H9 (cell line): Measurements from ENCODE around the gene CDC14C. TPM values are rescaled to one million over a fixed set of nuclear protein-coding genes. Genes with fewer than 3 reads are reported as not detected.

Experiments
- DNase-seq: peaks from one replicate; pipeline ENCODE4 v3.0.0-alpha.2; 2017
- H2AFZ ChIP-seq: one replicate; pipeline ENCODE4 v1.6.1; 2013; ENCODE audit warnings: mild to moderate bottlenecking, low read length, control low read depth, moderate library complexity
- H2AK5ac ChIP-seq: 2 replicates; pipeline ENCODE4 v1.6.1; 2013; ENCODE audit warnings: low read length, control low read depth, mixed read lengths; ENCODE audit not compliant: insufficient read length
- H2BK120ac ChIP-seq: one replicate; pipeline ENCODE4 v1.6.1; 2013; ENCODE audit warnings: low read depth, mild to moderate bottlenecking, low read length, control low read depth, inconsistent platforms; ENCODE audit not compliant: poor library complexity, severe bottlenecking
- H2BK12ac ChIP-seq: 2 replicates; pipeline ENCODE4 v1.6.1; 2013; ENCODE audit warnings: low read length, control low read depth, mixed read lengths, low read depth; ENCODE audit not compliant: insufficient read length
- H2BK15ac ChIP-seq: 2 replicates; pipeline ENCODE4 v1.6.1; 2013; ENCODE audit warnings: low read depth, low read length, control low read depth
- H2BK20ac ChIP-seq: one replicate; pipeline ENCODE4 v1.6.1; 2013; ENCODE audit warnings: low read depth, mild to moderate bottlenecking, low read length, control low read depth, inconsistent platforms; ENCODE audit not compliant: poor library complexity, severe bottlenecking
- H2BK5ac ChIP-seq: 2 replicates; pipeline ENCODE4 v1.6.1; 2013; ENCODE audit warnings: low read length, control low read depth, mixed read lengths; ENCODE audit not compliant: insufficient read length
- H3K14ac ChIP-seq: 2 replicates; pipeline ENCODE4 v1.6.1; 2013; ENCODE audit warnings: low read length, control low read depth; ENCODE audit not compliant: insufficient read depth
- H3K18ac ChIP-seq: 2 replicates; pipeline ENCODE4 v1.6.1; 2013; ENCODE audit warnings: low read depth, mild to moderate bottlenecking, mixed read lengths, low read length, control low read depth; ENCODE audit not compliant: insufficient read length
- H3K23ac ChIP-seq: 2 replicates; pipeline ENCODE4 v1.6.1; 2013; ENCODE audit warnings: low read length, control low read depth, mixed read lengths, low read depth; ENCODE audit not compliant: insufficient read length
- H3K23me2 ChIP-seq: 2 replicates; pipeline ENCODE4 v1.6.1; 2013; ENCODE audit warnings: low read depth, mild to moderate bottlenecking, mixed read lengths, low read length, control low read depth; ENCODE audit not compliant: insufficient read length, poor library complexity, severe bottlenecking
- H3K27ac ChIP-seq: 2 replicates; pipeline ENCODE4 v1.5.1; 2013; ENCODE audit warnings: low read length, control low read depth, mixed read lengths, low read depth; ENCODE audit not compliant: insufficient read length
- H3K27me3 ChIP-seq: 2 replicates; pipeline ENCODE4 v1.6.1; 2013; ENCODE audit warnings: low read length, control low read depth, inconsistent platforms; ENCODE audit not compliant: insufficient read depth
- H3K4ac ChIP-seq: 2 replicates; pipeline ENCODE4 v1.6.1; 2013; ENCODE audit warnings: low read depth, mild to moderate bottlenecking, control low read depth, inconsistent platforms, low read length, moderate library complexity
- H3K4me1 ChIP-seq: 2 replicates; pipeline ENCODE4 v1.6.1; 2013; ENCODE audit warnings: low read length, control low read depth, inconsistent platforms; ENCODE audit not compliant: insufficient read depth
- H3K4me2 ChIP-seq: 2 replicates; pipeline ENCODE4 v1.6.1; 2013; ENCODE audit warnings: low read length, control low read depth, mixed read lengths; ENCODE audit not compliant: insufficient read length, insufficient read depth
- H3K56ac ChIP-seq: 2 replicates; pipeline ENCODE4 v1.6.1; 2013; ENCODE audit warnings: low read depth, mild to moderate bottlenecking, mixed read lengths, low read length, control low read depth; ENCODE audit not compliant: insufficient read length
- H3K79me1 ChIP-seq: 2 replicates; pipeline ENCODE4 v1.6.1; 2013; ENCODE audit warnings: low read depth, mild to moderate bottlenecking, moderate library complexity, low read length, control low read depth, inconsistent platforms; ENCODE audit not compliant: insufficient read depth, poor library complexity, severe bottlenecking
- H3K79me2 ChIP-seq: 2 replicates; pipeline ENCODE4 v1.6.1; 2013; ENCODE audit warnings: low read length, control low read depth, inconsistent platforms; ENCODE audit not compliant: insufficient read depth
- H3K9ac ChIP-seq: 2 replicates; pipeline ENCODE4 v1.6.1; 2013; ENCODE audit warnings: low read length, control low read depth, mixed read lengths; ENCODE audit not compliant: insufficient read length; ENCODE audit errors: extremely low read depth
- H3K9me3 ChIP-seq: one replicate; pipeline ENCODE4 v1.6.1; 2013; ENCODE audit warnings: low read depth, low read length, inconsistent platforms; ENCODE audit not compliant: control insufficient read depth
- H3T11ph ChIP-seq: one replicate; pipeline ENCODE4 v1.6.1; 2013; ENCODE audit warnings: mild to moderate bottlenecking, low read length, control low read depth, inconsistent platforms
- H4K20me1 ChIP-seq: one replicate; pipeline ENCODE4 v1.6.1; 2013; ENCODE audit not compliant: control insufficient read depth, insufficient read length, insufficient read depth
- H4K5ac ChIP-seq: 2 replicates; pipeline ENCODE4 v1.6.1; 2013; ENCODE audit warnings: low read depth, mild to moderate bottlenecking, mixed read lengths, low read length, control low read depth; ENCODE audit not compliant: insufficient read length
- H4K8ac ChIP-seq: replicated peaks from 2 replicates; pipeline ENCODE4 v1.6.1; 2013; ENCODE audit warnings: low read length, control low read depth, mixed read lengths, low read depth; ENCODE audit not compliant: insufficient read length
- H4K91ac ChIP-seq: 2 replicates; pipeline ENCODE4 v1.6.1; 2013; ENCODE audit warnings: low read depth, mild to moderate bottlenecking, moderate library complexity, mixed read lengths, low read length, control low read depth; ENCODE audit not compliant: insufficient read length
- H3K27ac Mint-ChIP-seq, 3 experiments: 2 replicates in 2 of 3; 3 replicates in 1 of 3; pipeline ENCODE4 v1.8.0; 2020 to 2021; ENCODE audit warnings: mixed read lengths in 3 of 3, mild to moderate bottlenecking in 1 of 3, moderate library complexity in 1 of 3
- H3K27me3 Mint-ChIP-seq: 2 replicates; pipeline ENCODE4 v1.8.0; 2021; ENCODE audit warnings: low read depth, mild to moderate bottlenecking, moderate library complexity, mixed read lengths
- H3K36me3 Mint-ChIP-seq, 3 experiments: 2 replicates in 2 of 3; 3 replicates in 1 of 3; pipeline ENCODE4 v1.8.0; 2020 to 2021; ENCODE audit warnings: low read depth in 3 of 3, mixed read lengths in 3 of 3; ENCODE audit not compliant: insufficient read depth in 1 of 3
- H3K4me1 Mint-ChIP-seq, 2 experiments: 2 replicates each; pipeline ENCODE4 v1.8.0; 2020; ENCODE audit warnings: mixed read lengths in 2 of 2
- H3K4me3 Mint-ChIP-seq, 2 experiments: 2 replicates in 1 of 2; 3 replicates in 1 of 2; pipeline ENCODE4 v1.8.0; 2020 to 2021; ENCODE audit warnings: mild to moderate bottlenecking in 2 of 2, mixed read lengths in 2 of 2, moderate library complexity in 1 of 2
- H3K9me3 Mint-ChIP-seq, 2 experiments: 2 replicates in 1 of 2; 3 replicates in 1 of 2; pipeline ENCODE4 v1.8.0; 2020; ENCODE audit warnings: mild to moderate bottlenecking in 2 of 2, mixed read lengths in 2 of 2, moderate library complexity in 1 of 2
- CTCF ChIP-seq: fragments of 200-600 bp; sonication (generic); conservative IDR thresholded peaks from 3 replicates; pipeline ENCODE4 v1.8.0; 2021; ENCODE audit warnings: antibody characterized with exemption, mild to moderate bottlenecking
- WGBS: extraction: QIAGEN DNeasy Blood & Tissue Kit; methylation state at CpG from one replicate; pipeline ENCODE4 v1.1.7; 2013; ENCODE audit warnings: missing lambda C conversion rate, low lambda C conversion rate, mixed read lengths; ENCODE audit not compliant: insufficient read length; ENCODE audit errors: extremely low coverage; 5-methylcytosine and 5-hydroxymethylcytosine counted together
- total RNA-seq: library from RNA; stranded (reverse); gene quantifications from 2 replicates; pipeline ENCODE4 v1.2.1, GENCODE V29; 2021

Gene CDC14C
- total RNA-seq, 1 experiment from 2014 or later: not detected

DNA sequence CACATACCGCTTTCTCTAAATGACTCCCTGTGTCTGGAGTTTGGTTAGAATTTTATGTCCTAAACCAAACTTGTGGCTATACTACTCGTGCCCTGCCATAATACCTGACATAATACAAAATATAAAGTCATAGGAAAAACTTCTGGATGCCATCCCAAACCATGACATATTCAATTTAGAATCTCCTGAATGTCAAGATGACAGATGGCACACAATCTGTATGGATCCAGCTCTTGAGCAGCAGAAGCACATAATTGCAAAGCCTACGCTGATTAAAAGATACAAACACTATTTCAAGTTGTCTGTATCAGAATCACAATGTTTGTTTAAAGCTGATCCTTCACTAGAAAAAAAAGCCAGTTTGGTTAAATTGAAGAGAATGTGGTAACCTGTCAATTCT lies 22.4 kb upstream of the CDC14C start:
- DNase-seq: no peak
- H3K4me3 Mint-ChIP-seq: no peak overlapping the region
- H2BK5ac ChIP-seq: no peak overlapping the region

More for the DNA sequence above, 22.4 kb upstream of the CDC14C start:
- H3K4me2 ChIP-seq: no peak overlapping the region
- no peak overlapping the region for H3T11ph ChIP-seq
- no peak overlapping the region for H3K56ac ChIP-seq
- H2BK12ac ChIP-seq: no peak overlapping the region
- H3K18ac ChIP-seq: no peak overlapping the region
- H2AK5ac ChIP-seq: no peak overlapping the region
- no peak overlapping the region for H4K8ac ChIP-seq
- peaks cover 0 to 9% (median 7%) of the 10 kb centered on the region in 3 experiments; a peak in 5 of 7 replicates for H3K36me3 Mint-ChIP-seq
- peaks cover 8% of the 10 kb centered on the region in 2 experiments; a peak in 3 of 5 replicates for H3K9me3 Mint-ChIP-seq
- no peak overlapping the region for H4K5ac ChIP-seq
- no peak overlapping the region for H3K9ac ChIP-seq
- no peak overlapping the region for H2BK120ac ChIP-seq
- peaks cover 2 to 3% of the 10 kb centered on the region in 2 experiments; a peak in 1 of 4 replicates for H3K4me1 Mint-ChIP-seq
- no peaks in the 10 kb centered on the region for H3K79me1 ChIP-seq
- H3K4ac ChIP-seq: no peak overlapping the region
- no peaks in the 10 kb centered on the region for H4K20me1 ChIP-seq
- WGBS: no CpG with 5 or more reads among the region's 3 CpGs
- H3K4me1 ChIP-seq: no peaks in the 10 kb centered on the region
- no peaks in the 10 kb centered on the region for H3K23me2 ChIP-seq
- no peak for TF ChIP-seq CTCF
- no peak overlapping the region for H3K14ac ChIP-seq
- no peak overlapping the region for H2BK15ac ChIP-seq
- no peak overlapping the region for H3K27ac Mint-ChIP-seq
- H3K9me3 ChIP-seq: no peaks in the 10 kb centered on the region
- H2BK20ac ChIP-seq: no peak overlapping the region
- H3K27ac ChIP-seq: no peak overlapping the region
- no peaks in the 10 kb centered on the region; the same call in 1 of the 2 replicates for H3K27me3 Mint-ChIP-seq
- no peak overlapping the region for H4K91ac ChIP-seq
- H2AFZ ChIP-seq: no peak overlapping the region
- no peak overlapping the region for H3K23ac ChIP-seq
- no peaks in the 10 kb centered on the region for H3K27me3 ChIP-seq
- H3K79me2 ChIP-seq: no peaks in the 10 kb centered on the region
